Body of pancreas (tissue), 4 donors: ENCODE results near the gene SLC66A3.

Source experiments
- POLR2A ChIP-seq, 3 donors: fragments of 450-650 bp; IDR thresholded peaks; one replicate each; pipeline ENCODE4 v1.6.1; 2016; ENCODE audit warnings: antibody characterized with exemption in 3 of 3, mild to moderate bottlenecking in 2 of 3
- TF ChIP-seq, protein P1 (sequence below), 7 experiments: fragments of 450-650 bp in 4 of 7; fragments of 200-600 bp in 3 of 7; sonication (generic) in 3 of 7; IDR thresholded peaks; one replicate each; pipeline ENCODE4 v1.5.1; 2016 to 2019; ENCODE audit warnings: antibody characterized with exemption in 7 of 7

DNA sequence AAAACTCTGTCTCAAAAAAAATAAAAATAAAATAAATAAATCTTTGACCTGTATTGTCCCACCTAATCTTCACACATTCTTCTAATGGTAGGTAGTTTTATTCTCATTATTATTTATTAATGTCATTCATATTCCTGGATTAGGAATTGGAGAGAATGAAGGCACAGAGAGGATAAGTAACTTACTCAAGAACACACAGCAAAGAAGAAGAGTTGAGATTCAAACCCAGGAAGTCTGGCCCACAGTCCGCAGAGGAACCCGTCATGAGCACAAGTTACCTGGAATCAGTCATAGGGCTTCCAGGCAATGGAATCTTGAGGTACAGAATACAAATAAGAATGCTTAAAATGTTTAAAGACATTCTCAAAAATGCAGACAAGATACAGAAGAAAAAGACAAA, 46.3 kb upstream of the SLC66A3 start:
- TF ChIP-seq, protein P1, sequence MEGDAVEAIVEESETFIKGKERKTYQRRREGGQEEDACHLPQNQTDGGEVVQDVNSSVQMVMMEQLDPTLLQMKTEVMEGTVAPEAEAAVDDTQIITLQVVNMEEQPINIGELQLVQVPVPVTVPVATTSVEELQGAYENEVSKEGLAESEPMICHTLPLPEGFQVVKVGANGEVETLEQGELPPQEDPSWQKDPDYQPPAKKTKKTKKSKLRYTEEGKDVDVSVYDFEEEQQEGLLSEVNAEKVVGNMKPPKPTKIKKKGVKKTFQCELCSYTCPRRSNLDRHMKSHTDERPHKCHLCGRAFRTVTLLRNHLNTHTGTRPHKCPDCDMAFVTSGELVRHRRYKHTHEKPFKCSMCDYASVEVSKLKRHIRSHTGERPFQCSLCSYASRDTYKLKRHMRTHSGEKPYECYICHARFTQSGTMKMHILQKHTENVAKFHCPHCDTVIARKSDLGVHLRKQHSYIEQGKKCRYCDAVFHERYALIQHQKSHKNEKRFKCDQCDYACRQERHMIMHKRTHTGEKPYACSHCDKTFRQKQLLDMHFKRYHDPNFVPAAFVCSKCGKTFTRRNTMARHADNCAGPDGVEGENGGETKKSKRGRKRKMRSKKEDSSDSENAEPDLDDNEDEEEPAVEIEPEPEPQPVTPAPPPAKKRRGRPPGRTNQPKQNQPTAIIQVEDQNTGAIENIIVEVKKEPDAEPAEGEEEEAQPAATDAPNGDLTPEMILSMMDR (IDR thresholded peaks at IDR 0.05), result no peak
- no peak for TF ChIP-seq POLR2A (IDR thresholded peaks at IDR 0.05)
